ENCODE data around the gene ENSA.
"Not testable (repeated sequence)": the region's sequence is repeated elsewhere in the genome, so short reads cannot be mapped to it uniquely, and the experiment has no call there.

ENSA gene

GRCh38 chr1:150629115-150629928 lies at the start of gene ENSA:
Gene ENSA, minus strand, starts transcription at chr1:150629612. Its CDS starts 142 bp downstream, at chr1:150629470.
- FAIRE-seq (peak; percentile 62), DNase-seq (ENCODE audit: low spot score) (peak; percentile 96)

- DNase-seq (ENCODE audit: low spot score) = no peak
- FAIRE-seq = no peak
Measured at GRCh38 chr1:150678988-150679387, 49.6 kb upstream of the ENSA start.

DNA sequence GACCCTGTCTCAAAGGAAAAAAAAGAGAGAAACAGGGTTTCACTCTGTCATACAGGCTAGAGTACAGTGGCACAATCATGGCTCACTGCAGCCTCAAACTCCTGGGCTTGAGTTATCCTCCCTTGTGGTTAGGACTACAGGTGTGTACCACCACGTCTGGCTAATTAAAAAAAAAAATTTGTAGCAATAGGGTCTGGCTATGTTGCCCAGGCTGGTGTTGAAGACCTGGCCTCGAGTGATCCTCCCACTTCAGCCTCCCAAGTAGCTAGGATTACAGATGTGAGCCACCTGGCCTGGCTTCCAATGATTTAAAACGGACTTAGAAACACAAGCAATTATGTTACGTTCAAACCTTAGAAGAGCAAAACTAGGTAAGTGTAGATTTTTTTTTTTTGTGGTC lies 45.5 kb upstream of the ENSA start:
- DNase-seq (ENCODE audit: low spot score) (no peak), FAIRE-seq (no peak)

DNA sequence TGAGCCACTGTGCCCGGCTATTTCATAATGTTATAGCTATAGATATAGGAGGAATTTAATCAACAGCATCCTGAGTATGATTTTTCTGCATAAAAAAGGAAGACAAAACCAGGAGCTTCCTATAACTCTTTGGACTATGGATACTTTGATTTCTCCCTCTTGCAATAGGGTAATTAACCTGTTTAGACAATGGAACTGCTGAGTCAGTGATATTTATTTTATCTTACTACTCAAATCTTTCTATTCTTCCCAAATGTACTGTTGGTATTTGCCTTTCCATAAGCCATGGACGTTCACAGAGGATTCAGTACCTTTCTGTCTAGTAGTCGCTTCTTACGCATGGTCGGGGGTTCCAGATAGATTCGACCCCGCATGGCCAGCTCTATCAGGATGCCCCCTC lies 33.9 kb upstream of the ENSA start:
- FAIRE-seq (no peak), DNase-seq (ENCODE audit: low spot score) (no peak)

- no peak for DNase-seq (ENCODE audit: low spot score)
- no peak for FAIRE-seq
Measured at GRCh38 chr1:150662811-150663210, 33.4 kb upstream of the ENSA start.

DNA sequence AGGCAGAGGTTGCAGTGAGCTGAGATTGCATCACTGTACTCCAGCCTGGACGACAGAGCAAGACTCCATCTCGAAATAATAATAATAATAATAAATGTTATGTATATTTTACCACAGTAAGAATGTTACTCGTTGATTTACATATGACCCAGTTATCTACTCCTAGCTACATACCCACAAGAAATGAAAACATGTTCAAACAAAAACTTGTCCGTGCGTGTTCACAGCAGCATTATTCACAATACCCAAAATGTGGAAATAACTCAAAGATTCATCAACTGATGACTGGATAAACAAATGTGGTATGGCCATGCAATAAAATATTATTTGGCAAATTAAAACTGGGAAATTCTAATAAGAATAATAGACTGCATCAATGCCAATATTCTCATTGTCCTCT lies 31.7 kb upstream of the ENSA start:
- no peak for DNase-seq (ENCODE audit: low spot score)
- no peak for FAIRE-seq

GRCh38 chr1:150660584-150660983 lies 31.2 kb upstream of the ENSA start:
- no peak for DNase-seq (ENCODE audit: low spot score)
- no peak for FAIRE-seq

- not testable (repeated sequence) for DNase-seq (ENCODE audit: low spot score); FAIRE-seq
Measured at GRCh38 chr1:150657064-150657463, 27.7 kb upstream of the ENSA start.

- DNase-seq (ENCODE audit: low spot score); FAIRE-seq: not testable (repeated sequence)
Measured at GRCh38 chr1:150654635-150655034, 25.2 kb upstream of the ENSA start.

DNA sequence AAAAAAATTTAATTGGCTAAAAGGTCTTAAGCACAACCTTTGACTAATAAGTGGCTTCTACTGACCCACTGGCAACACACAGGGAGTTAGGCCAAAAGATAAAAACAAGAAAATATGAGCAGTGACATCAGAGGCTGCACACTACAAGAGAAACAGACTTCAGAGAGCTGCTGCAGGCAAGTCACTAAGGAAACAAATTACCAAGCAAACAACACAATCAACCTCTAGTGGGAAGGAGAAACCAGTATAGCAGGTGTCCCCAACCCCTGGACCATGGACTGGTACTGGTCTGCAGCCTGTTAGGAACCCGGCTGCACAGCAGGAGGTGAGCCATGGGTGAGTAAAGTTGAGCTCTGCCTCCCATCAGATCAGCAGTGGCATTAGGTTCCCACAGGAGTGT lies 20.8 kb upstream of the ENSA start:
- FAIRE-seq = no peak
- no peak for DNase-seq (ENCODE audit: low spot score)

DNA sequence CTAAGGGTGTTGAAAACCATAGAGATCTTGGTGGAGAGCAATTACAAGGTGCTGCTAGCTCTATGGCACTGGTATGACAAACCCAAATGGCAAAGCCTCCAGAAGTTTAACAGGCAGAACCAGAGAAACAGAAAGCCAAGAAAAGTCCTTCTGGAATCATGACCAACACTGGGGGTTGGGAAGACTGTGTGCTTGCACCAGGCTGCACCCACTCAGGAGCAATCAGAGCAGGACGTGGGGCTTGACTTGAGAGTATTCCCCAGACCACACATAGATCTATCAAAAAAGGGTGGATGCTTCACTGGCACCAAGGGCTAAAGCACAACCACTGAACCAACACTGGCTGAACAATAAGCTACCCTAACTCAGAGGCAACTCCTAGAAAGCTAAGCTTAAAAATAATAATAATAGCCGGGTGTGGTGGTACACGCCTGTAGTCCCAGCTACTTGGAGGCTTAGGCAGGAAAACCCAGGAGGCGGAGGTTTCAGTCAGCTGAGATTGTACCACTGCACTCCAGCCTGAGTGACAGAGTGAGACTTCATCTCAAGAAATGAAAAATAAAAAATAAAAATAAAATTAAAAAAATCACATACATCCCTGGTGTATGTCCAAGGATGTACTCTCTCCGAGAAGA lies 20.1 kb upstream of the ENSA start:
- FAIRE-seq = no peak
- DNase-seq (ENCODE audit: low spot score) = no peak

DNA sequence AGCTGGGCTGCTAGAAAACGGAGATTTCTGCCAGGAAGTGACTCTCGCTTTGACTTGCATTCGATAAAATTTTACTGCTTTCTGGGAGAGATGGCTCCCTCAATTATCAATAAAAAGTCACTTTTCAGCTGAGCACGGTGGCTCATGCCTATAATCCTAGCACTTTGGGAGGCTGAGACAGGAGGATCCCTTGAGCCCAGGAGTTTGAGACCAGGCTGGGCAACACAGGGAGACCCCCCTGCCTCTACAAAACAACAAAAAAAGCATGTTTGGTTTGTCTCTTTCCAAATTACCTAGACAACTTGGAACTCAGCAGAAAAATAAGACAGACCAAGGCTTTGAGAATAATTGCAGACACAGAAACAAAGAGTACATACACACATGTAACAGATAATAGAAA lies 12.9 kb upstream of the ENSA start:
- DNase-seq (ENCODE audit: low spot score) (no peak), FAIRE-seq (no peak)

GRCh38 chr1:150641126-150641815 lies 11.9 kb upstream of the ENSA start:
- FAIRE-seq = not testable (repeated sequence)

DNA sequence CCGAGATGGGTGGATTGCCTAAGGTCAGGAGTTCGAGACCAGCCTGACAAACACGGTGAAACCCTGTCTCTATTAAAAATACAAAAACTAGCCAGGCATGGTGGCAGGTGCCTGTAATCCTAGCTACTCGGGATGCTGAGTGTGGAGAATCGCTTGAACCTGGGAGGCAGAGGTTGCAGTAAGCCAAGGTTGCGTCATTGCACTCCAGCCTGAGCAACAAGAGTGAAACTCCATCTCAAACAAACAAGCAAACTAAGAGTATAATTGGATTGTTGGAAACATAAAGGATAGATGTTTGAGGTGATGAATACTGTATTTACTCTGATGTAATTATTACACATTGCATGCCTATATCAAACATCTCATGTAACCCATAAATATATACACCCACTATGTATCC lies 9.0 kb upstream of the ENSA start:
- DNase-seq (ENCODE audit: low spot score); FAIRE-seq: not testable (repeated sequence)

More at GRCh38 chr1:150641126-150641815, 11.9 kb upstream of the ENSA start:
- not testable (repeated sequence) for DNase-seq (ENCODE audit: low spot score)

GRCh38 chr1:150634839-150635622 lies 5.6 kb upstream of the ENSA start:
- not testable (repeated sequence) for DNase-seq (ENCODE audit: low spot score); FAIRE-seq

GRCh38 chr1:150628766-150629114 lies 672 bp downstream of the ENSA start:
- FAIRE-seq (no peak), DNase-seq (ENCODE audit: low spot score) (no peak)

DNA sequence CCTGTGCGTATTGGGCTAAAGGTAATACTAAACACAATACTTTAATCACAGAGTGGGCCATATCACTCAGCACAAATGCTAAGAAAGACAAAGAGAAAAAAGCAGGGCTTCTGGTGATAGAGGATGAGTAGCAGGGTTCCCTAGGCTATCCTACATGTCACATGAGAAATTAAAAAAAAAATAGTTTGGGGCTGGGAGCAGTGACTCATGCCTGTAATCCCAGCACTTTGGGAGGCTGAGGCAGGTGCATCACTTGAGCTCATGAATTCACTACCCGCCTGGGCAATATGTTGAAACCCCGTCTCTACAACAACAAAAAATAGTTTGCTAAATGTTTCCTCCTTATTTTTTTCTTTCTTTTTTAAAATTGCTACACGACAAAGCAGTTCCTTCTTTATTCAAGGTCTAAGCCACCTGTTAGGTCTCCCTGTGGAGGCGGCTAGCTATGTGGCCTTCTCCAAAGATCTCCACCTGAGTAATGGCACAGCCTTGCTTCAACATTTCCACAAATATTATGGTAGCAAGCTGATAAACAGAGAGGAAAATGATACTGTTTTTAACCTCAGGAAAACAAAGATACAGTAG lies 1.5 kb downstream of the ENSA start:
- DNase-seq (ENCODE audit: low spot score) (no peak), FAIRE-seq (no peak)

DNA sequence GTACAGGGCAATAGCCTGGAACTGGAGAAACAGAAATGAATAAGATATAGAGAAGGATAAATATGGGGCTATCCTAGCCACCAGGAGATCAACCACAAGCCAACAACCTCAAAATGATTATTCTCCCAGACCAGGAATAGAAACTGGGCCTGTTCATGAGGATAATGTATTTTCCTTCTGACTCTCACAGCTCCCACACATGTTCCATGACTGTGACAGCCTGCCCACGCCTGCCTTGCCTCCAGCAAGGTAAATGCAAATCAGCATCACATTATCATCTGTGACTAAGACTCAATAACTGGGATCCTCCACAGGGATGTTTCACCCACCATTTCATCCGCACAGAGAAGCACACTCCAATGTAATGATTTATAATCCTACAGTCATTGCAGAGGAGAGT lies 3.3 kb downstream of the ENSA start:
- FAIRE-seq = no peak

DNA sequence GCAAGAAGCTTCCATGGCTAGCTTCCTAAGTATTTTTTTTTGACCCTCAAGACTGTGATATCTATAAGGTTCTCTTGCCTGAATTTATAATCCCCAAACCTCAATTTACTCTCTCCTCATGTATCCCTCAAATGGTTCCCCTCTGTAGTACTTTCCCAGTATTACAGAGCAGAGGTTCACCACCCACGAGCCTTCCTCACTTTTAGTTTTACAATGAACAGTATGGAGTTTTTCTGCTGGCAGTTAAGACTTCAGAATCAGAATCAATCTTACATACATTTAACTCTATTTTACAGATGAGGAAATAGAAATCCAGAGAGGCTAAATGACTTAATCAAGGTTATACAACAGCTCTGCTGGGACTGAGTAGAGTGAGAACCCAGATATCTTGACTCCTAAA lies 4.9 kb downstream of the ENSA start:
- not testable (repeated sequence) for DNase-seq (ENCODE audit: low spot score); FAIRE-seq

More for the DNA sequence above, 3.3 kb downstream of the ENSA start:
- DNase-seq (ENCODE audit: low spot score) = no peak

DNA sequence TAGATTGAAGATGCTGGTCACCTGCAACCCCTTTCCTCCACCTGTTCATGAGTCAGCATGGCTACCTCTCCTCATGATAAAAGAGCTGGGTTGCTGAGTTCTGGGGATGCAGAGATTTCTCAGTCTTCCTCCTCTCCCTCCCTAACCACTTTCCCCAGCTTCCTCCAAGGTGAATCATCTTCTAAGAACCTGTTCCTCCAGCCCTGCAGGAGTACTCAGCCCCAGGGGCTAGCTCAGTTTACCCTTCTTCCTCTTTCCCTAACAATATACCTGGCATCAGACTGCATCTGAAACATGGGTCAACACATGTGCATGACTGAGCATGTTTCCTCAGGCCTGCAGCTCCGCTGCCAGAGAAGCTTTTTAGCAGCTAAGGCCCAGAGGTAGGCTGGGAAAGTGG lies 5.3 kb downstream of the ENSA start:
- not testable (repeated sequence) for FAIRE-seq

More for the DNA sequence above, 5.3 kb downstream of the ENSA start:
- not testable (repeated sequence) for DNase-seq (ENCODE audit: low spot score)
